GM12892 (cell line): Measurements from ENCODE around the gene ETAA1.

Source experiments
- POLR2AphosphoS5 ChIP-seq: IDR thresholded peaks from 2 replicates; pipeline ENCODE4 v1.6.1; 2011; ENCODE audit warnings: low read depth, low read length, control low read depth
- TAF1 ChIP-seq: IDR thresholded peaks from 2 replicates; pipeline ENCODE4 v1.6.1; 2011; ENCODE audit warnings: low read depth, mild to moderate bottlenecking, control low read depth, low read length, borderline replicate concordance

- TF ChIP-seq TAF1: no peak
- TF ChIP-seq POLR2AphosphoS5: no peak
Measured at GRCh38 chr2:67437114-67437513, 40.0 kb downstream of the ETAA1 start.
